Measurements from ENCODE around the gene OTOF. TPM values are rescaled to one million over a fixed set of nuclear protein-coding genes. Genes with fewer than 3 reads are reported as not detected.
A peak's percentile ranks its signal among the peaks of the same experiment; 100 is the strongest.

OTOF gene
- total RNA-seq, 1 donor from 2014 or later: 0.36 TPM

DNA sequence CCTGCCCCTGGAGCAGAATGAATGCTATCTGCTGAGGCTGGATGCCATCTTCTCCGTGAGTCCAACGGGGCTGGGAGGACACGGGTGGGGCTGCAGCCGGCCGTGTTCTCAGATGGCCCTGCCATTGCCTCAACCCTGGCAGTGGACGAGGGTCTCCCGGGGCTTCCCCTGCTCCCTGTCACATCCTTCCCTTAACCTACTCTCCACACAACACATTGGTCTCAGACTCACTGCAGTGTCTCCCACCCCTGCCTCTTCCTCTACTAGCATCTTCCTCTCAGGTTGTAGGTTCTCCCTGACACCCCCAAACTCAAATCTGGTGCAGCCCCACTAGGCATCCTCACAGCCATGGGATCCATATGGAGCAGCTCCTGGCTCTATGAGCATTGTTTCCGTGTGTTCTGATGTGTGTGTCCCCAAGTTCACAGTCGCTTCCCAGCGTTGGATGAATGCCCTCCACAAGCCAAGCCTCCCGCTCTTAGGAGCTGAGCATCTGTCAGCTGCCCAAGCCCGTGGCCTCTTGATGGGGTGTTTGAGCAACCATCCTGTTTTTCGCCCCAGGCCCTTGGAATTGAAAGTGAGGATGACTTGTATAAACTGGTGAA, 27.8 kb downstream of the OTOF start:
- Histone ChIP-seq H3K9ac (no peak overlapping the region), H4K20me1 (ENCODE audit: low read depth) (no peaks in the 10 kb centered on the region), H3K4me1 (peaks cover 1% of the 10 kb centered on the region), H2AFZ (replicated peaks) (no peak overlapping the region), H3F3A (ENCODE audit: low read depth) (no peaks in the 10 kb centered on the region), H3K79me2 (ENCODE audit: low read depth) (no peaks in the 10 kb centered on the region), H3K9me3 (ENCODE audit: low read depth) (no peaks in the 10 kb centered on the region), H3K4me3 (no peak overlapping the region), H3K36me3 (no peaks in the 10 kb centered on the region), H3K27me3 (no peaks in the 10 kb centered on the region), H3K27ac (no peak overlapping the region), H3K4me2 (no peak overlapping the region)
- Mint-ChIP-seq H3K27ac (peak overlapping the region; percentile 40), H3K36me3 (peaks cover 6% of the 10 kb centered on the region), H3K4me1 (peaks cover 2% of the 10 kb centered on the region), H3K9me3 (no peaks in the 10 kb centered on the region), H3K27me3 (ENCODE audit: insufficient read depth, low read depth) (peaks cover 14% of the 10 kb centered on the region), H3K4me3 (no peak overlapping the region)
- no peak for TF ChIP-seq EZH2phosphoT487 (IDR thresholded peaks at IDR 0.05)
- no peak for DNase-seq (ENCODE audit: low spot score)

DNA sequence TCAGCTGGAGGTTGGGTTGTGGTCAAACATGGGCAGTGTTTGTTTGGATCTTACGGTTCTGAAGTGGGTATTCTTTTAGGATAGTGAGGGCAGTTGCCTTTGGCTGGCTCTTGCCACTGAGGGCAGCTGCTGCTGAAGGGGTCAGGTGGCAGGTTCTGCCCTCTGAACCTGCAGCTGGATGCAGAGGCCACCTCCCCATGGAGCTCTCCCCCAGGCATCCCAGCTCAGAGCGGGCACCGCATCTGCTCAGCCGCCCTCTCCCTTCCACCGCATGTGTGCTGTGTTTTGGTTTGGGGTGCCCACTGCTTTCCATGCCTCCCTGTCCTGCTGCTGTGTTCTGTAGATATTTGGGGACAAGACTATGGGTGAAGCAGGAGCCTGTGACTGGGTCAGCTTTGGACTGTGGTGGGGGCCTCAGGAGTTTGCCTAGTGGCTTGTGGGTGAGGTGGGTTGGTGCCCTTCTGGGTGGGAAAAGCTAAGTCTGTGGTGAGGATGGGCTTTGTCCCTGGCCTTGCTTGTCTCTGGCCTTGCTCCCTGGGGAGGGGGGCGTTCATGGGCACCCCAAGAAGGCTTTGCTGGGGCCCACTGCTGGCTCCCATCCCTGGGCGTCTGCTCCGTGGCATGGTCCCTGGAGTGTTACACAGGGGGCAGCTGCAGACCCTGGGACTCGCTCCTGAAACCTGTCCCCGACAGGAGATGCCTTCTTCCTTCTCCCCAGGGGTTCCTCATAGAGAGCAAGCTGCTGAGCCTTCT, 28.5 kb downstream of the OTOF start:
- H3K4me1 Mint-ChIP-seq: peaks cover 2% of the 10 kb centered on the region
- Histone ChIP-seq H3K27ac (no peak overlapping the region), H3K4me3 (no peak overlapping the region), H3K4me1 (no peaks in the 10 kb centered on the region), H3K9me3 (ENCODE audit: low read depth) (no peaks in the 10 kb centered on the region), H3F3A (ENCODE audit: low read depth) (no peaks in the 10 kb centered on the region), H3K79me2 (ENCODE audit: low read depth) (no peaks in the 10 kb centered on the region), H3K27me3 (no peaks in the 10 kb centered on the region), H4K20me1 (ENCODE audit: low read depth) (no peaks in the 10 kb centered on the region), H3K9ac (no peak overlapping the region), H3K36me3 (no peaks in the 10 kb centered on the region), H2AFZ (replicated peaks) (no peak overlapping the region), H3K4me2 (no peak overlapping the region)
- peak overlapping the region; percentile 42 for H3K27ac Mint-ChIP-seq
- H3K36me3 Mint-ChIP-seq: peaks cover 6% of the 10 kb centered on the region
- no peak overlapping the region for H3K4me3 Mint-ChIP-seq
- TF ChIP-seq, protein P1, sequence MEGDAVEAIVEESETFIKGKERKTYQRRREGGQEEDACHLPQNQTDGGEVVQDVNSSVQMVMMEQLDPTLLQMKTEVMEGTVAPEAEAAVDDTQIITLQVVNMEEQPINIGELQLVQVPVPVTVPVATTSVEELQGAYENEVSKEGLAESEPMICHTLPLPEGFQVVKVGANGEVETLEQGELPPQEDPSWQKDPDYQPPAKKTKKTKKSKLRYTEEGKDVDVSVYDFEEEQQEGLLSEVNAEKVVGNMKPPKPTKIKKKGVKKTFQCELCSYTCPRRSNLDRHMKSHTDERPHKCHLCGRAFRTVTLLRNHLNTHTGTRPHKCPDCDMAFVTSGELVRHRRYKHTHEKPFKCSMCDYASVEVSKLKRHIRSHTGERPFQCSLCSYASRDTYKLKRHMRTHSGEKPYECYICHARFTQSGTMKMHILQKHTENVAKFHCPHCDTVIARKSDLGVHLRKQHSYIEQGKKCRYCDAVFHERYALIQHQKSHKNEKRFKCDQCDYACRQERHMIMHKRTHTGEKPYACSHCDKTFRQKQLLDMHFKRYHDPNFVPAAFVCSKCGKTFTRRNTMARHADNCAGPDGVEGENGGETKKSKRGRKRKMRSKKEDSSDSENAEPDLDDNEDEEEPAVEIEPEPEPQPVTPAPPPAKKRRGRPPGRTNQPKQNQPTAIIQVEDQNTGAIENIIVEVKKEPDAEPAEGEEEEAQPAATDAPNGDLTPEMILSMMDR (IDR thresholded peaks at IDR 0.05): no peak
- TF ChIP-seq EZH2 (IDR thresholded peaks at IDR 0.05) (no peak), EZH2phosphoT487 (IDR thresholded peaks at IDR 0.05) (no peak)
- DNase-seq (ENCODE audit: low spot score): no peak
- peaks cover 14% of the 10 kb centered on the region for H3K27me3 Mint-ChIP-seq (ENCODE audit: insufficient read depth, low read depth)
- no peaks in the 10 kb centered on the region for H3K9me3 Mint-ChIP-seq

DNA sequence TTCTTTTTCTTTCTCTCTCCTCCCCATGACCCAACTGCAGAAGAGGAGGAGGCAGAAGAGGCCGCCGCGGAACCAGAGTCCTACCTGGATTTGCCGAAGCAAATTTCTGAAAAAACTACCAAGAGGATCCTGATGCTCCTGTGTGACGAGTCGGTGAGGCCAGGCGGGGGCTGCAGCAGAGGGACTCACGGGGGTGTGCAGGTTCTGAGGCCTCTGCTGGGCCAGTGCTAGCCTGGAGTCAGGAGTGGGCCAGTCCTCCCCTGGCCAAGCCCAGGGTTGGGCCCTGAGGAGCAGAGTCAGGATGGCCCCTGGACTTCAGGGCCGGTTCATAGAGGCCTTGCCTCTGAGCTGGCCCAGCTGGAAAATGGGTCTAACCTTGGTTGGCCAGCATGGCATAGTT, 29.3 kb downstream of the OTOF start:
- Histone ChIP-seq H4K20me1 (ENCODE audit: low read depth) (no peaks in the 10 kb centered on the region), H3K4me3 (no peak overlapping the region), H3K4me2 (no peak overlapping the region), H3K9ac (no peak overlapping the region), H3K36me3 (no peaks in the 10 kb centered on the region), H3K4me1 (no peaks in the 10 kb centered on the region), H3F3A (ENCODE audit: low read depth) (no peaks in the 10 kb centered on the region), H3K27ac (no peak overlapping the region), H3K79me2 (ENCODE audit: low read depth) (no peaks in the 10 kb centered on the region), H3K9me3 (ENCODE audit: low read depth) (no peaks in the 10 kb centered on the region), H3K27me3 (no peaks in the 10 kb centered on the region), H2AFZ (replicated peaks) (no peak overlapping the region)
- H3K4me1 Mint-ChIP-seq: no peaks in the 10 kb centered on the region
- TF ChIP-seq, protein P1 (IDR thresholded peaks at IDR 0.05): no peak
- TF ChIP-seq EZH2phosphoT487 (IDR thresholded peaks at IDR 0.05) (no peak), EZH2 (IDR thresholded peaks at IDR 0.05) (no peak)
- H3K9me3 Mint-ChIP-seq: no peaks in the 10 kb centered on the region
- DNase-seq (ENCODE audit: low spot score): no peak
- peaks cover 7% of the 10 kb centered on the region for H3K27me3 Mint-ChIP-seq (ENCODE audit: insufficient read depth, low read depth)
- H3K4me3 Mint-ChIP-seq: no peak overlapping the region
- H3K36me3 Mint-ChIP-seq: peaks cover 4% of the 10 kb centered on the region
- H3K27ac Mint-ChIP-seq: no peak overlapping the region

DNA sequence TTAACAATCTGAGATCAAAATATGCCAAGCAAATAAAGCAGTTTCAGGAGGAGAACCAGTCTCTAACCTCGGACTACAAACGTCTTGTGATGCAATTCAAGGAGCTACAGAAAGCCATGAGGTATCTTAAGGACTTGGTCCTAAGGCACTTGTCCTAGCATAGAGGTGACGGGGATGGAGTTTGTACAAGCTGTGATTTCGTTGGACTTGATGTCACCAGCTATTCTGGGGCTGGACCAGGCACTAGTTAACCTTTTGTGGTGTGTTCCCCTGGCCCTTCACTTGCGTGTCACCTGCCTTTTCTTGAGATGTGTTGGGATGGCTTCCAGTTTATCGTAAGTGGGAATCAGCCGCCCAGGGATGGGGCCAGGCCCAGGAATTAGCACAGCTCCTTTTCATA, 33.7 kb downstream of the OTOF start:
- Histone ChIP-seq H3K79me2 (ENCODE audit: low read depth) (no peaks in the 10 kb centered on the region), H2AFZ (replicated peaks) (no peak overlapping the region), H3F3A (ENCODE audit: low read depth) (no peaks in the 10 kb centered on the region), H3K4me1 (peaks cover 6% of the 10 kb centered on the region), H3K27me3 (no peaks in the 10 kb centered on the region), H3K36me3 (no peaks in the 10 kb centered on the region), H3K4me3 (no peak overlapping the region), H3K9me3 (ENCODE audit: low read depth) (no peaks in the 10 kb centered on the region), H3K9ac (no peak overlapping the region), H4K20me1 (ENCODE audit: low read depth) (no peaks in the 10 kb centered on the region), H3K4me2 (no peak overlapping the region), H3K27ac (no peak overlapping the region)
- H3K4me3 Mint-ChIP-seq: no peak overlapping the region
- TF ChIP-seq EZH2 (IDR thresholded peaks at IDR 0.05) (no peak), EZH2phosphoT487 (IDR thresholded peaks at IDR 0.05) (no peak)
- TF ChIP-seq, protein P1 (IDR thresholded peaks at IDR 0.05): no peak
- peak overlapping the region; percentile 13 for H3K27ac Mint-ChIP-seq
- H3K36me3 Mint-ChIP-seq: peaks cover 4% of the 10 kb centered on the region
- peaks cover under 1% of the 10 kb centered on the region for H3K4me1 Mint-ChIP-seq
- no peaks in the 10 kb centered on the region for H3K9me3 Mint-ChIP-seq
- H3K27me3 Mint-ChIP-seq (ENCODE audit: insufficient read depth, low read depth): peaks cover 4% of the 10 kb centered on the region
- DNase-seq (ENCODE audit: low spot score): no peak

All from neural progenitor cell (in vitro differentiated cells).